Measurements from ENCODE around the gene DEFB114. TPM values are rescaled to one million over a fixed set of nuclear protein-coding genes. Genes with fewer than 3 reads are reported as not detected.

The DEFB114 gene
- total RNA-seq, 1 experiment from 2014 or later = not detected

GRCh38 chr6:49919261-49919660 lies 44.7 kb downstream of the DEFB114 start:
- no peak overlapping the region for H4K91ac ChIP-seq (ENCODE audit: insufficient read length, low read depth, low read length)
- H2AFZ ChIP-seq (ENCODE audit: low read length) = no peak overlapping the region
- no peak overlapping the region for H2BK5ac ChIP-seq (ENCODE audit: insufficient read length, low read length)
- no CpG with 5 or more reads among the region's 4 CpGs for WGBS (ENCODE audit: extremely low coverage, insufficient read length, low lambda C conversion rate)
- H3K18ac ChIP-seq (ENCODE audit: insufficient read length, low read depth, low read length) = no peak overlapping the region
- peaks cover 44 to 49% of the 10 kb centered on the region in 2 experiments for H3K4me1 Mint-ChIP-seq
- no peak overlapping the region for H2BK20ac ChIP-seq (ENCODE audit: low read depth, low read length, poor library complexity, severe bottlenecking)
- H3K14ac ChIP-seq (ENCODE audit: insufficient read depth, low read length) = no peak overlapping the region
- H3T11ph ChIP-seq (ENCODE audit: low read length) = no peak overlapping the region
- H3K9ac ChIP-seq (ENCODE audit: extremely low read depth, insufficient read length, low read length) = no peak overlapping the region
- H4K20me1 ChIP-seq (ENCODE audit: control insufficient read depth, insufficient read depth, insufficient read length) = no peaks in the 10 kb centered on the region
- DNase-seq = no peak
- H3K23ac ChIP-seq (ENCODE audit: insufficient read length, low read depth, low read length) = no peak overlapping the region
- no peak overlapping the region for H2BK15ac ChIP-seq (ENCODE audit: low read depth, low read length)
- no peaks in the 10 kb centered on the region for H3K79me2 ChIP-seq (ENCODE audit: insufficient read depth, low read length)
- H3K27me3 Mint-ChIP-seq (ENCODE audit: low read depth) = no peaks in the 10 kb centered on the region
- H3K4me3 Mint-ChIP-seq = no peak overlapping the region
- no peak for TF ChIP-seq CTCF (conservative IDR thresholded peaks at IDR 0.05)
- H2BK12ac ChIP-seq (ENCODE audit: insufficient read length, low read depth, low read length) = no peak overlapping the region
- H4K5ac ChIP-seq (ENCODE audit: insufficient read length, low read depth, low read length) = no peak overlapping the region
- no peaks in the 10 kb centered on the region for H3K9me3 ChIP-seq (ENCODE audit: control insufficient read depth, low read depth, low read length)
- no peaks in the 10 kb centered on the region for H3K79me1 ChIP-seq (ENCODE audit: insufficient read depth, low read depth, low read length, poor library complexity, severe bottlenecking)
- H3K9me3 Mint-ChIP-seq = no peaks in the 10 kb centered on the region
- no peaks in the 10 kb centered on the region for H3K23me2 ChIP-seq (ENCODE audit: insufficient read length, low read depth, low read length, poor library complexity, severe bottlenecking)
- no peak overlapping the region for H4K8ac ChIP-seq (replicated peaks; ENCODE audit: insufficient read length, low read depth, low read length)
- no peak overlapping the region for H3K56ac ChIP-seq (ENCODE audit: insufficient read length, low read depth, low read length)
- peaks cover 4% of the 10 kb centered on the region; the same call in 1 of the 2 replicates for H3K4me1 ChIP-seq (ENCODE audit: insufficient read depth, low read length)
- H3K27me3 ChIP-seq (ENCODE audit: insufficient read depth, low read length) = no peaks in the 10 kb centered on the region
- no peak overlapping the region for H3K4me2 ChIP-seq (ENCODE audit: insufficient read depth, insufficient read length, low read length)
- no peaks in the 10 kb centered on the region; a peak in 1 of 7 replicates for H3K36me3 Mint-ChIP-seq (ENCODE audit: insufficient read depth in 1 of 3, low read depth in 3 of 3)
- no peak overlapping the region for H3K27ac Mint-ChIP-seq
- no peak overlapping the region for H2AK5ac ChIP-seq (ENCODE audit: insufficient read length, low read length)
- no peak overlapping the region for H2BK120ac ChIP-seq (ENCODE audit: low read depth, low read length, poor library complexity, severe bottlenecking)
- no peak overlapping the region for H3K27ac ChIP-seq (ENCODE audit: insufficient read length, low read depth, low read length)
- H3K4ac ChIP-seq (ENCODE audit: low read depth, low read length) = no peak overlapping the region

Data from H9 (cell line).